A549 (cell line): ENCODE data around the gene TSPO.

Experiments
- BHLHE40 ChIP-seq: IDR thresholded peaks from 2 replicates; pipeline ENCODE4 v1.6.1; 2012; ENCODE audit warnings: low read depth, low read length, inconsistent platforms
- CBX8 ChIP-seq: fragments of 200-600 bp; sonication (generic); IDR thresholded peaks from 2 replicates; pipeline ENCODE4 v1.6.1; 2016
- CTCF ChIP-seq: fragments of >200 bp; sonication (Bioruptor Twin); formaldehyde crosslinking; IDR thresholded peaks from 3 replicates; pipeline ENCODE4 v1.5.1; 2016
- ELK1 ChIP-seq: fragments of 150-350 bp; IDR thresholded peaks from 2 replicates; pipeline ENCODE4 v1.6.1; 2014; ENCODE audit warnings: low read depth, mild to moderate bottlenecking, low read length
- EP300 ChIP-seq, 2 experiments: fragments of >200 bp; sonication (Bioruptor Twin); formaldehyde crosslinking; IDR thresholded peaks; 2 replicates in 1 of 2; 3 replicates in 1 of 2; pipeline ENCODE4 v1.6.1; 2016 to 2017
- MYC ChIP-seq: IDR thresholded peaks from 2 replicates; pipeline ENCODE4 v1.6.1; 2012; ENCODE audit warnings: mild to moderate bottlenecking, inconsistent platforms, low read length, improper control_type of control experiment, borderline replicate concordance
- PBX3 ChIP-seq: IDR thresholded peaks from 2 replicates; pipeline ENCODE4 v1.6.1; 2012
- PHF8 ChIP-seq: fragments of 200-600 bp; sonication (generic); IDR thresholded peaks from 2 replicates; pipeline ENCODE4 v1.6.1; 2016; ENCODE audit warnings: low read depth, mild to moderate bottlenecking, antibody characterized with exemption, moderate library complexity, borderline replicate concordance
- POLR2A ChIP-seq: IDR thresholded peaks from 2 replicates; pipeline ENCODE4 v1.6.1; 2012; ENCODE audit warnings: mild to moderate bottlenecking, low read length
- RFX5 ChIP-seq: fragments of 450-650 bp; IDR thresholded peaks from 2 replicates; pipeline ENCODE4 v1.7.1; 2014; ENCODE audit warnings: antibody characterized with exemption, mild to moderate bottlenecking, moderate library complexity
- SMC3 ChIP-seq: fragments of >200 bp; sonication (Bioruptor Twin); formaldehyde crosslinking; IDR thresholded peaks from 3 replicates; pipeline ENCODE4 v1.6.1; 2018; ENCODE audit warnings: inconsistent platforms
- SREBF2 ChIP-seq: fragments of 450-650 bp; IDR thresholded peaks from 2 replicates; pipeline ENCODE4 v1.6.1; 2014; ENCODE audit warnings: mild to moderate bottlenecking, moderate library complexity
- USF2 ChIP-seq: fragments of 450-650 bp; IDR thresholded peaks from 2 replicates; pipeline ENCODE4 v1.6.1; 2014; ENCODE audit warnings: antibody characterized with exemption

- TF ChIP-seq CTCF (no peak), BHLHE40 (no peak), SREBF2 (no peak), POLR2A (no peak), PBX3 (no peak), CBX8 (no peak), EP300 (IDR thresholded peaks at IDR 0.05) (no peak), MYC (no peak), SMC3 (no peak), RFX5 (no peak), ELK1 (no peak), USF2 (no peak), PHF8 (no peak)
Measured at GRCh38 chr22:43197271-43197941, 46.0 kb downstream of the TSPO start.
